Loucy (cell line): ENCODE data around the gene KLKB1.
"Not testable (repeated sequence)": the region's sequence is repeated elsewhere in the genome, so short reads cannot be mapped to it uniquely, and the experiment has no call there.

Source experiments
- EZH2phosphoT487 ChIP-seq: fragments of 200-600 bp; IDR thresholded peaks from 2 replicates; pipeline ENCODE4 v1.6.1; 2018; ENCODE audit warnings: antibody characterized with exemption, mild to moderate bottlenecking, moderate library complexity, borderline replicate concordance
- TF ChIP-seq, protein P1 (sequence below): fragments of 200-600 bp; sonication (generic); conservative IDR thresholded peaks from 2 replicates; pipeline ENCODE4 v1.5.1; 2014; ENCODE audit warnings: mild to moderate bottlenecking, antibody characterized with exemption, low read length

DNA sequence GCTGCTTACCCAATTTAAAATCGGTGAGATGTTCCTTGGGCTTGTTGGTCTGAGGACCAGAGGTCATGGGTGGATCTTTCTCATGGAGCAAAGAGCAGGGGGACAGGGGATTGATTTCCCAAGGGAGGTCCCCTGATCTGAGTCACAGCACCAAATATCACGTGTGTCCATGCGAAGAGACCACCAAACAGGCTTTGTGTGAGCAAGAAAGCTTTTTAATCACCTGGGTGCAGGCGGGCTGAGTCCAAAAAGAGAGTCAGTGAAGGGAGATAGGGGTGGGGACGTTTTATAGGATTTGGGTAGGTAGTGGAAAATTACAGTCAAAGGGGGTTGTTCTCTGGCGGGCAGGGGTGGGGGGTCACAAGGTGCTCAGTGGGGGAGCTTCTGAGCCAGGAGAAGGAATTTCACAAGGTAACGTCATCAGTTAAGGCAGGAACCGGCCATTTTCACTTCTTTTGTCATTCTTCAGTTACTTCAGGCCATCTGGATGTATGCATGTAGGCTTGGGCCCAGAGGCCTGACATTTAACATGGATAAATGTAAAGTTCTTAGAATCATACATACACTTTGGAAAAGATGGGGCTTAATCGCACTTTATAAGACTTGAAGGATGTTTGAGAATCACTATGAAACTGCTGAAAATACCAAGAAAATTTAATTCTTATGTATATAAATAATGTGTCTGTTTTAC, 19.9 kb downstream of the KLKB1 start:
- TF ChIP-seq, protein P1, sequence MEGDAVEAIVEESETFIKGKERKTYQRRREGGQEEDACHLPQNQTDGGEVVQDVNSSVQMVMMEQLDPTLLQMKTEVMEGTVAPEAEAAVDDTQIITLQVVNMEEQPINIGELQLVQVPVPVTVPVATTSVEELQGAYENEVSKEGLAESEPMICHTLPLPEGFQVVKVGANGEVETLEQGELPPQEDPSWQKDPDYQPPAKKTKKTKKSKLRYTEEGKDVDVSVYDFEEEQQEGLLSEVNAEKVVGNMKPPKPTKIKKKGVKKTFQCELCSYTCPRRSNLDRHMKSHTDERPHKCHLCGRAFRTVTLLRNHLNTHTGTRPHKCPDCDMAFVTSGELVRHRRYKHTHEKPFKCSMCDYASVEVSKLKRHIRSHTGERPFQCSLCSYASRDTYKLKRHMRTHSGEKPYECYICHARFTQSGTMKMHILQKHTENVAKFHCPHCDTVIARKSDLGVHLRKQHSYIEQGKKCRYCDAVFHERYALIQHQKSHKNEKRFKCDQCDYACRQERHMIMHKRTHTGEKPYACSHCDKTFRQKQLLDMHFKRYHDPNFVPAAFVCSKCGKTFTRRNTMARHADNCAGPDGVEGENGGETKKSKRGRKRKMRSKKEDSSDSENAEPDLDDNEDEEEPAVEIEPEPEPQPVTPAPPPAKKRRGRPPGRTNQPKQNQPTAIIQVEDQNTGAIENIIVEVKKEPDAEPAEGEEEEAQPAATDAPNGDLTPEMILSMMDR: not testable (repeated sequence)
- TF ChIP-seq EZH2phosphoT487: not testable (repeated sequence)
